Fibroblast of villous mesenchyme (primary cell): ENCODE measurements around the gene CHTOP. TPM values are rescaled to one million over a fixed set of nuclear protein-coding genes. Genes with fewer than 3 reads are reported as not detected.

Experiments
- DNase-seq: peaks from one replicate; pipeline ENCODE4 v3.0.0-alpha.2; 2010; ENCODE audit warnings: low read depth
- H3K4me3 ChIP-seq: 2 replicates; pipeline ENCODE4 v1.5.1; 2011; ENCODE audit warnings: low read depth, mild to moderate bottlenecking, low read length
- CTCF ChIP-seq: IDR thresholded peaks from 2 replicates; pipeline ENCODE4 v1.5.1; 2012; ENCODE audit warnings: low read depth, mild to moderate bottlenecking, low read length; ENCODE audit not compliant: insufficient read depth
- total RNA-seq: library from RNA; depleted of rRNA; stranded (reverse); fragments of >200 nt; gene quantifications from 2 replicates; pipeline ENCODE4 v1.2.3, GENCODE V29; 2012

Gene CHTOP
- total RNA-seq, 1 donor = 47.9 TPM

GRCh38 chr1:153647346-153647714 is 13.5 kb downstream of the CHTOP start:
- no peak overlapping the region for H3K4me3 ChIP-seq
- TF ChIP-seq CTCF = no peak
- DNase-seq = no peak

GRCh38 chr1:153648000-153648643 is 14.3 kb downstream of the CHTOP start:
- DNase-seq = no peak
- TF ChIP-seq CTCF = no peak

GRCh38 chr1:153649137-153649862 is 15.4 kb downstream of the CHTOP start:
- TF ChIP-seq CTCF = no peak
- no peak overlapping the region for H3K4me3 ChIP-seq
- DNase-seq = no peak

More at GRCh38 chr1:153648000-153648643, 14.3 kb downstream of the CHTOP start:
- no peak overlapping the region for H3K4me3 ChIP-seq

GRCh38 chr1:153649863-153650235 is 16.0 kb downstream of the CHTOP start:
- no peak for TF ChIP-seq CTCF
- DNase-seq = no peak
- H3K4me3 ChIP-seq = no peak overlapping the region

- H3K4me3 ChIP-seq = no peak overlapping the region
- no peak for TF ChIP-seq CTCF
- no peak for DNase-seq
Observed at GRCh38 chr1:153651771-153652170, 17.9 kb downstream of the CHTOP start.

GRCh38 chr1:153652805-153653500 is 19.1 kb downstream of the CHTOP start:
- no peak overlapping the region for H3K4me3 ChIP-seq
- TF ChIP-seq CTCF = no peak
- no peak for DNase-seq
